ENCODE data around the gene FZD2.

DNA sequence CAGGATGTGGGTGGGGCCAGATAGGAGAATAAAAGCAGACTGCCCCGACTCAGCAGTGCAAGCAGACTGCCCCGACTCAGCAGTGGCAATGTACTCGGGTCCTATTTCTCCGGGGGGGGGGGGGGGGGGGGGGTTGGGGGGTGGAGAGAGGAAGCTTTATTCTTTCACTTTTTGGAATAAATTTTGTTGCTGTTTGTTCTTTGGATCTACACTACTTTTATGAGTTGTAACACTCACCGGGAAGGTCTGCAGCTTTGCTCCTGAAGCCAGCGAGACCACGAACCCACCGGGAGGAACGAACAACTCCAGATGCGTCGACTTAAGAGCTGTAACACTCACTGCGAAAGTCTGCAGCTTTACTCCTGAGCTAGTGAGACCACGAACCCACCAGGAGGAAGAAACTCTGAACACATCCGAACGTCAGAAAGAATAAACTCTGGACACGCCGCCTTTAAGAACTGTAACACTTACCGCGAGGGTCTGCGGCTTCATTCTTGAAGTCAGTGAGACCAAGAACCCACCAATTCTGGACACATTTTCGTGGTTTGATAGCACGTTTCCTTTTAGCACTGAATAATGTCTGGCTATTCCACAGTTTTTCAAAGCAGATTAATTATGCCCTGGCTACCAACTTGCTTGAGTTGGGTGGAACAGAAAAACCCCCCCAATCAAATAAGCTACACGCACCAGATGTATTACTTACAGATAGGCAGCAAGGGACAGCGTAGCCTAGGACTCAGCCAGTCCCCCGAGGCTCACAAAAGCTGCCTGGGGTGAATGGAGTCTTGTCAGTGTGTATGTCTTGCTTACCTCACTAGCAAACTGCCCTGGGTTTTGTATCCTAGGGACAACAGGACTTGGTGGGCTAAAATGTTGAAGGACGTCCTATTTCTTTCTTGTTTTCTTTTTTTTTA is 11.9 kb downstream of the FZD2 start:
- no peak for TF ChIP-seq EZH2 (IDR thresholded peaks at IDR 0.05)
- TF ChIP-seq, protein P1, sequence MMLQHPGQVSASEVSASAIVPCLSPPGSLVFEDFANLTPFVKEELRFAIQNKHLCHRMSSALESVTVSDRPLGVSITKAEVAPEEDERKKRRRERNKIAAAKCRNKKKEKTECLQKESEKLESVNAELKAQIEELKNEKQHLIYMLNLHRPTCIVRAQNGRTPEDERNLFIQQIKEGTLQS (IDR thresholded peaks at IDR 0.05), result no peak
- no peak for TF ChIP-seq EGR1 (IDR thresholded peaks at IDR 0.05; ENCODE audit: low read depth)
- TF ChIP-seq, protein P2, sequence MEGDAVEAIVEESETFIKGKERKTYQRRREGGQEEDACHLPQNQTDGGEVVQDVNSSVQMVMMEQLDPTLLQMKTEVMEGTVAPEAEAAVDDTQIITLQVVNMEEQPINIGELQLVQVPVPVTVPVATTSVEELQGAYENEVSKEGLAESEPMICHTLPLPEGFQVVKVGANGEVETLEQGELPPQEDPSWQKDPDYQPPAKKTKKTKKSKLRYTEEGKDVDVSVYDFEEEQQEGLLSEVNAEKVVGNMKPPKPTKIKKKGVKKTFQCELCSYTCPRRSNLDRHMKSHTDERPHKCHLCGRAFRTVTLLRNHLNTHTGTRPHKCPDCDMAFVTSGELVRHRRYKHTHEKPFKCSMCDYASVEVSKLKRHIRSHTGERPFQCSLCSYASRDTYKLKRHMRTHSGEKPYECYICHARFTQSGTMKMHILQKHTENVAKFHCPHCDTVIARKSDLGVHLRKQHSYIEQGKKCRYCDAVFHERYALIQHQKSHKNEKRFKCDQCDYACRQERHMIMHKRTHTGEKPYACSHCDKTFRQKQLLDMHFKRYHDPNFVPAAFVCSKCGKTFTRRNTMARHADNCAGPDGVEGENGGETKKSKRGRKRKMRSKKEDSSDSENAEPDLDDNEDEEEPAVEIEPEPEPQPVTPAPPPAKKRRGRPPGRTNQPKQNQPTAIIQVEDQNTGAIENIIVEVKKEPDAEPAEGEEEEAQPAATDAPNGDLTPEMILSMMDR (IDR thresholded peaks at IDR 0.05 in 2 of 3, conservative IDR thresholded peaks at IDR 0.05 in 1 of 3; ENCODE audit: borderline replicate concordance in 1 of 3, insufficient read depth in 1 of 3, low read depth in 2 of 3, low read length in 2 of 3), result no peak
- TF ChIP-seq FOSL1 (IDR thresholded peaks at IDR 0.05; ENCODE audit: low read depth), result no peak
- TF ChIP-seq, protein P3, sequence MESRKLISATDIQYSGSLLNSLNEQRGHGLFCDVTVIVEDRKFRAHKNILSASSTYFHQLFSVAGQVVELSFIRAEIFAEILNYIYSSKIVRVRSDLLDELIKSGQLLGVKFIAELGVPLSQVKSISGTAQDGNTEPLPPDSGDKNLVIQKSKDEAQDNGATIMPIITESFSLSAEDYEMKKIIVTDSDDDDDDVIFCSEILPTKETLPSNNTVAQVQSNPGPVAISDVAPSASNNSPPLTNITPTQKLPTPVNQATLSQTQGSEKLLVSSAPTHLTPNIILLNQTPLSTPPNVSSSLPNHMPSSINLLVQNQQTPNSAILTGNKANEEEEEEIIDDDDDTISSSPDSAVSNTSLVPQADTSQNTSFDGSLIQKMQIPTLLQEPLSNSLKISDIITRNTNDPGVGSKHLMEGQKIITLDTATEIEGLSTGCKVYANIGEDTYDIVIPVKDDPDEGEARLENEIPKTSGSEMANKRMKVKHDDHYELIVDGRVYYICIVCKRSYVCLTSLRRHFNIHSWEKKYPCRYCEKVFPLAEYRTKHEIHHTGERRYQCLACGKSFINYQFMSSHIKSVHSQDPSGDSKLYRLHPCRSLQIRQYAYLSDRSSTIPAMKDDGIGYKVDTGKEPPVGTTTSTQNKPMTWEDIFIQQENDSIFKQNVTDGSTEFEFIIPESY (IDR thresholded peaks at IDR 0.05; ENCODE audit: extremely low read depth, insufficient replicate concordance, low read length), result no peak
- TF ChIP-seq POLR2AphosphoS5 (IDR thresholded peaks at IDR 0.05; ENCODE audit: low read depth, low read length), result no peak
- TF ChIP-seq TCF7L2 (IDR thresholded peaks at IDR 0.05; ENCODE audit: borderline replicate concordance, extremely low read depth, insufficient read depth, insufficient read length), result no peak

Data from HCT116 (cell line).